Measurements from ENCODE around the gene SRPK2.

- TF ChIP-seq BHLHE40 (IDR thresholded peaks at IDR 0.05; ENCODE audit: borderline replicate concordance) (no peak), FOXM1 (IDR thresholded peaks at IDR 0.05; ENCODE audit: borderline replicate concordance) (no peak), LEF1 (IDR thresholded peaks at IDR 0.05; ENCODE audit: borderline replicate concordance) (no peak), ELF4 (IDR thresholded peaks at IDR 0.05) (no peak), ARNT (IDR thresholded peaks at IDR 0.05) (no peak), FOXK2 (IDR thresholded peaks at IDR 0.05) (no peak), ZNF384 (IDR thresholded peaks at IDR 0.05) (no peak), HDGF (IDR thresholded peaks at IDR 0.05; ENCODE audit: borderline replicate concordance) (no peak), FOXA1 (IDR thresholded peaks at IDR 0.05) (no peak), CTBP1 (IDR thresholded peaks at IDR 0.05; ENCODE audit: borderline replicate concordance) (no peak), SP1 (IDR thresholded peaks at IDR 0.05) (no peak), NFRKB (IDR thresholded peaks at IDR 0.05) (no peak), SUZ12 (IDR thresholded peaks at IDR 0.05) (no peak), TARDBP (IDR thresholded peaks at IDR 0.05) (no peak)
Observed at GRCh38 chr7:105316578-105317344, 72.0 kb downstream of the SRPK2 start.

Measured in HEK293T (cell line).